HCT116 (cell line): ENCODE results near the gene CTNND1. TPM values are rescaled to one million over a fixed set of nuclear protein-coding genes. Genes with fewer than 3 reads are reported as not detected.

Experiments
- ATAC-seq: fragments of 200-7000 bp; cut with Tn5 transposase; 2 replicates; pipeline ENCODE4 v1.9.1; 2020; ENCODE audit warnings: mild to moderate bottlenecking, moderate library complexity
- BruUV-seq: library from RNA; stranded (reverse); fragments of 400-500 nt; replicated peaks from 2 replicates; lab custom pipeline; 2021; lab: Mats Ljungman, UMichigan
- CTCF ChIA-PET: fragments of 300-600 bp; sonication (Branson Sonifier 250); formaldehyde crosslinking; loops from one replicate; lab custom pipeline; 2021; ENCODE audit warnings: antibody characterized with exemption; lab: Charles Lee
- POLR2A ChIA-PET: fragments of 300-600, 350-600 bp; sonication (Branson Sonifier 250); formaldehyde crosslinking; loops from one replicate; lab custom pipeline; 2021; ENCODE audit warnings: antibody characterized with exemption; lab: Charles Lee
- RAD21 ChIA-PET, 2 experiments: fragments of 300-600 bp; sonication (Branson Sonifier 250); formaldehyde crosslinking; loops; one replicate each; lab custom pipeline; 2023; ENCODE audit warnings: low total read pairs in 2 of 2; ENCODE audit not compliant: uncharacterized antibody in 2 of 2, unreplicated experiment in 2 of 2, low non-redundant PET in 1 of 2; lab: Charles Lee
- DNase-seq: peaks from one replicate; pipeline ENCODE4 v3.0.0-alpha.2; 2010; ENCODE audit warnings: low read depth, low spot score
- H2AFZ ChIP-seq: fragments of 200-600 bp; shearing (Covaris generic), sonication (generic); 2 replicates; pipeline ENCODE4 v1.6.1; 2017; ENCODE audit warnings: low read depth, mixed run types, mixed read lengths, antibody characterized with exemption, low read length; ENCODE audit not compliant: poor library complexity, severe bottlenecking
- H3K27ac ChIP-seq: 2 replicates; pipeline ENCODE4 v1.5.1; 2012; ENCODE audit warnings: low read depth, low read length
- H3K27me3 ChIP-seq: fragments of 200-600 bp; sonication (generic); 2 replicates; pipeline ENCODE4 v1.6.1; 2016; ENCODE audit warnings: mixed run types, low read length, mixed read lengths; ENCODE audit not compliant: insufficient read depth
- H3K36me3 ChIP-seq, 2 experiments: fragments of 200-500 bp in 1 of 2; fragments of 200-600 bp in 1 of 2; sonication (Bioruptor generic) in 1 of 2; sonication (generic) in 1 of 2; 2 replicates each; pipeline versions ENCODE4 v1.5.1 to v1.6.1; 2014 to 2016; ENCODE audit warnings: low read length in 2 of 2, inconsistent platforms in 1 of 2, mixed read lengths in 1 of 2, mixed run types in 1 of 2; ENCODE audit not compliant: insufficient read depth in 2 of 2, control insufficient read depth in 1 of 2
- H3K4me1 ChIP-seq, 2 experiments: fragments of 200-600 bp in 1 of 2; sonication (generic) in 1 of 2; 2 replicates each; pipeline versions ENCODE4 v1.5.1 to v1.6.1; 2012 to 2017; ENCODE audit warnings: low read length in 2 of 2, inconsistent platforms in 1 of 2, mild to moderate bottlenecking in 1 of 2, mixed read lengths in 1 of 2, mixed run types in 1 of 2, moderate library complexity in 1 of 2; ENCODE audit not compliant: insufficient read depth in 2 of 2, control insufficient read depth in 1 of 2
- H3K4me2 ChIP-seq: fragments of 200-600 bp; sonication (generic); 2 replicates; pipeline ENCODE4 v1.6.1; 2017; ENCODE audit warnings: mixed run types, low read length, mixed read lengths
- H3K4me3 ChIP-seq, 2 experiments: fragments of 200-600 bp in 1 of 2; sonication (generic) in 1 of 2; replicated peaks in 1 of 2; 2 replicates each; pipeline ENCODE4 v1.5.1; 2011 to 2016; ENCODE audit warnings: low read length in 2 of 2, control low read depth in 1 of 2, low read depth in 1 of 2, mild to moderate bottlenecking in 1 of 2, mixed read lengths in 1 of 2, mixed run types in 1 of 2
- H3K79me2 ChIP-seq: fragments of 200-600 bp; sonication (generic); 2 replicates; pipeline ENCODE4 v1.6.1; 2017; ENCODE audit warnings: mild to moderate bottlenecking, mixed run types, low read length, moderate library complexity, mixed read lengths; ENCODE audit not compliant: insufficient read depth
- H3K9ac ChIP-seq: fragments of 200-600 bp; sonication (generic); 2 replicates; pipeline ENCODE4 v1.6.1; 2016; ENCODE audit warnings: low read length, mixed read lengths
- H3K9me2 ChIP-seq: fragments of 200-600 bp; sonication (generic), shearing (Covaris generic); 2 replicates; pipeline ENCODE4 v1.6.1; 2017; ENCODE audit warnings: mixed run types, mild to moderate bottlenecking, moderate library complexity; ENCODE audit not compliant: insufficient read depth
- H3K9me3 ChIP-seq, 2 experiments: fragments of 200-500 bp in 1 of 2; fragments of 200-600 bp in 1 of 2; sonication (Bioruptor generic) in 1 of 2; sonication (generic) in 1 of 2; 2 replicates each; pipeline ENCODE4 v1.6.1; 2014 to 2017; ENCODE audit warnings: low read length in 2 of 2, mixed read lengths in 2 of 2, inconsistent platforms in 1 of 2, low read depth in 1 of 2, mild to moderate bottlenecking in 1 of 2, mixed run types in 1 of 2, moderate library complexity in 1 of 2; ENCODE audit not compliant: control insufficient read depth in 1 of 2, insufficient read depth in 1 of 2
- H4K20me1 ChIP-seq: fragments of 200-600 bp; sonication (generic), shearing (Covaris generic); 2 replicates; pipeline ENCODE4 v1.6.1; 2017; ENCODE audit warnings: mixed run types, mild to moderate bottlenecking, moderate library complexity; ENCODE audit not compliant: insufficient read depth
- ATF3 ChIP-seq: IDR thresholded peaks from 2 replicates; pipeline ENCODE4 v1.6.1; 2012
- CEBPB ChIP-seq: IDR thresholded peaks from 2 replicates; pipeline ENCODE4 v1.6.1; 2012; ENCODE audit warnings: low read depth
- CTCF ChIP-seq, 3 experiments: fragments of 200-600 bp in 1 of 3; sonication (generic) in 1 of 3; IDR thresholded peaks in 2 of 3; conservative IDR thresholded peaks in 1 of 3; 2 replicates each; pipeline ENCODE4 v1.5.1; 2012 to 2017; ENCODE audit warnings: low read depth in 2 of 3, low read length in 2 of 3, antibody characterized with exemption in 1 of 3, borderline replicate concordance in 1 of 3, control low read depth in 1 of 3, mild to moderate bottlenecking in 1 of 3, mixed read lengths in 1 of 3, mixed run types in 1 of 3, moderate library complexity in 1 of 3; ENCODE audit not compliant: insufficient read depth in 1 of 3
- ELF1 ChIP-seq: IDR thresholded peaks from 2 replicates; pipeline ENCODE4 v1.6.1; 2012; ENCODE audit warnings: low read depth, borderline replicate concordance
- EZH2 ChIP-seq: fragments of 200-600 bp; sonication (generic); IDR thresholded peaks from 2 replicates; pipeline ENCODE4 v1.6.1; 2017; ENCODE audit warnings: antibody characterized with exemption, mixed run types
- MAX ChIP-seq: IDR thresholded peaks from 2 replicates; pipeline ENCODE4 v1.6.1; 2012
- SRF ChIP-seq: IDR thresholded peaks from 2 replicates; pipeline ENCODE4 v1.6.1; 2012; ENCODE audit warnings: low read depth
- YY1 ChIP-seq: IDR thresholded peaks from 2 replicates; pipeline ENCODE4 v1.6.1; 2011; ENCODE audit warnings: low read length, low read depth, moderate library complexity, mild to moderate bottlenecking; ENCODE audit not compliant: insufficient replicate concordance; ENCODE audit errors: extremely low read depth
- ZBTB33 ChIP-seq: IDR thresholded peaks from 2 replicates; pipeline ENCODE4 v1.6.1; 2011; ENCODE audit warnings: mild to moderate bottlenecking, low read length, moderate library complexity; ENCODE audit not compliant: insufficient replicate concordance; ENCODE audit errors: extremely low read depth
- intact Hi-C: fragments of 100-400 bp; cut with micrococcal nuclease; formaldehyde crosslinking; loops from 2 replicates; pipeline ENCODE4 v1.10.0; 2022
- total RNA-seq: library from RNA; stranded (reverse); gene quantifications from one replicate; pipeline ENCODE4 v1.2.1, GENCODE V29; 2021; ENCODE audit not compliant: unreplicated experiment

The CTNND1 gene
- total RNA-seq, 1 experiment from 2014 or later, result 157 TPM

- Histone ChIP-seq H3K9me3 (no peaks in the 10 kb centered on the region), H3K9ac (peak overlapping the region; percentile 69), H3K4me3 (peak overlapping the region; percentile 28 to 49), H3K27me3 (no peaks in the 10 kb centered on the region), H3K27ac (peak overlapping the region; percentile 89), H3K9me2 (no peaks in the 10 kb centered on the region), H3K36me3 (no peaks in the 10 kb centered on the region), H3K4me1 (peaks cover 90 to 98% of the 10 kb centered on the region in 2 experiments), H3K4me2 (peak overlapping the region; percentile 72), H3K79me2 (peaks cover 100% of the 10 kb centered on the region), H4K20me1 (peaks cover 2% of the 10 kb centered on the region; the same call in 1 of the 2 replicates), H2AFZ (no peak overlapping the region)
- TF ChIP-seq SRF (no peak), ELF1 (no peak), ATF3 (no peak), CEBPB (no peak), ZBTB33 (no peak), CTCF (IDR thresholded peaks at IDR 0.05 in 2 of 3, conservative IDR thresholded peaks at IDR 0.05 in 1 of 3; ENCODE audit: borderline replicate concordance in 1 of 3, insufficient read depth in 1 of 3, low read depth in 2 of 3, low read length in 2 of 3) (no peak), EZH2 (no peak), YY1 (no peak), MAX (no peak)
- ChIA-PET CTCF (interaction anchor here (0.9 to 4.5 kb wide), 3 partner anchors 17 to 26 kb away, joined by 3 to 30 read pairs (median 12); partner anchors contain the start of genes BTBD18 and CTNND1), POLR2A (interaction anchor here (1.0 to 2.8 kb wide), 7 partner anchors 7 to 798 kb away, joined by 3 to 22 read pairs (median 10); partner anchors contain the start of genes CTNND1 and SELENOH), RAD21 (interaction anchor here (1.1 to 1.5 kb wide), 3 partner anchors 16 to 23 kb away, joined by 3 to 7 read pairs (median 3); partner anchors contain the start of gene CTNND1 (in 2 of the 2))
- intact Hi-C loops, result loop anchor here (2.0 kb wide), 1 partner anchor 15 kb away; no protein-coding TSS in a partner anchor
- peak; percentile 12 for ATAC-seq
- TSS peak; percentile 93 for BruUV-seq
- no peak for DNase-seq
Observed at GRCh38 chr11:57777969-57778317, 16.3 kb downstream of the CTNND1 start.
